CD4-positive, CD25-positive, alpha-beta regulatory T cell (primary cell): ENCODE data around the gene NCBP2L. TPM values are rescaled to one million over a fixed set of nuclear protein-coding genes. Genes with fewer than 3 reads are reported as not detected.

Source experiments
- ATAC-seq, 2 donors: fragments of 150-1000 bp; cut with Tn5 transposase; one replicate each; pipeline ENCODE4 v1.10.0; 2021; ENCODE audit warnings: low read depth in 2 of 2, moderate number of reproducible peaks in 2 of 2, moderate library complexity in 1 of 2
- DNase-seq, 3 donors: peaks; one replicate each; pipeline versions ENCODE4 v3.0.0 to v3.0.0-alpha.2; 2012 to 2022; ENCODE audit warnings: mixed read lengths in 1 of 3
- H3K27ac ChIP-seq: one replicate; pipeline ENCODE4 v1.7.0; 2013; ENCODE audit warnings: mild to moderate bottlenecking, low read length; ENCODE audit not compliant: insufficient read depth, poor library complexity, severe bottlenecking
- H3K27me3 ChIP-seq: one replicate; pipeline ENCODE4 v1.7.0; 2013; ENCODE audit warnings: low read length; ENCODE audit not compliant: control insufficient read depth, insufficient read depth
- H3K36me3 ChIP-seq: one replicate; pipeline ENCODE4 v1.7.0; 2013; ENCODE audit warnings: mild to moderate bottlenecking, low read length, moderate library complexity; ENCODE audit not compliant: control insufficient read depth, insufficient read depth
- H3K4me1 ChIP-seq: 2 replicates; pipeline ENCODE4 v1.7.0; 2013; ENCODE audit warnings: mild to moderate bottlenecking, low read length; ENCODE audit not compliant: insufficient read depth, control insufficient read depth, poor library complexity, severe bottlenecking
- H3K4me3 ChIP-seq: one replicate; pipeline ENCODE4 v1.7.0; 2013; ENCODE audit warnings: low read depth, mild to moderate bottlenecking, low read length, moderate library complexity
- H3K9me3 ChIP-seq, 2 experiments: 1 replicate in 1 of 2; 2 replicates in 1 of 2; pipeline ENCODE4 v1.7.0; 2013; ENCODE audit warnings: low read length in 2 of 2, mild to moderate bottlenecking in 1 of 2, moderate library complexity in 1 of 2; ENCODE audit not compliant: control insufficient read depth in 2 of 2
- H3K27ac Mint-ChIP-seq, 3 donors: one replicate each; pipeline ENCODE4 v1.8.0; 2020 to 2022; ENCODE audit warnings: mild to moderate bottlenecking in 3 of 3, mixed read lengths in 3 of 3, moderate library complexity in 2 of 3
- H3K27me3 Mint-ChIP-seq: one replicate; pipeline ENCODE4 v1.8.0; 2022; ENCODE audit warnings: mild to moderate bottlenecking, mixed read lengths
- H3K36me3 Mint-ChIP-seq: one replicate; pipeline ENCODE4 v1.8.0; 2020; ENCODE audit warnings: mixed read lengths
- H3K4me1 Mint-ChIP-seq, 4 donors: one replicate each; pipeline ENCODE4 v1.8.0; 2020 to 2022; ENCODE audit warnings: mixed read lengths in 4 of 4, mild to moderate bottlenecking in 1 of 4
- H3K4me3 Mint-ChIP-seq, 4 donors: one replicate each; pipeline ENCODE4 v1.8.0; 2020 to 2022; ENCODE audit warnings: mild to moderate bottlenecking in 4 of 4, mixed read lengths in 4 of 4, moderate library complexity in 3 of 4
- H3K9me3 Mint-ChIP-seq, 7 donors: one replicate each; pipeline ENCODE4 v1.8.0; 2020 to 2022; ENCODE audit warnings: mixed read lengths in 7 of 7, mild to moderate bottlenecking in 3 of 7, moderate library complexity in 2 of 7
- polyA plus RNA-seq, 4 donors: library from polyadenylated mRNA; unstranded; fragments of 300-500 nt; fragmentation: Illumina TruSeq; gene quantifications; one replicate each; pipeline ENCODE4 v1.2.3, GENCODE V29; 2021
- total RNA-seq: library from RNA; stranded (reverse); gene quantifications from one replicate; pipeline ENCODE4 v1.2.3, GENCODE V29; 2022

Gene NCBP2L
- total and polyA plus RNA-seq, 5 donors from 2014 or later: not detected

DNA sequence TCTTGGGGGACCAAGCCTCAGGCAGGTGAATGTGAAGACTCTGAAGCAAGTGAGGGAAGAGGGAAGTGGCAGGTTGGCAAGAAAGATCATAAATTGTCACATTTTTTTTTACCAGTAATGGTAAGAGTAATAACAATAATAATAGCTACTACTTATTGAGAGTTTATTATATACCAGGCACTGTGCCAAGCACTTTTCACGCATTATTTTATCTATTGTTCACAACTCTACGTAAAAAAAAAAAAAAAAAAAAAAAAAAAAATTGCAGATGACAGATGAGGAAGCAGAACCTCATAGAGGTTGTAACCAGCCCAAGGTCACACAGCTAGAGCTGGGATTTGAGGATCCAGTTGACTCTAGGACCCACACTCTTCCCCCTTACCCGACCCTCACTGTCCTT, 42.9 kb upstream of the NCBP2L start:
- no peak overlapping the region for H3K27ac Mint-ChIP-seq
- Histone ChIP-seq H3K27ac (no peak overlapping the region), H3K36me3 (no peaks in the 10 kb centered on the region), H3K9me3 (no peaks in the 10 kb centered on the region), H3K4me3 (no peak overlapping the region), H3K4me1 (no peaks in the 10 kb centered on the region), H3K27me3 (no peaks in the 10 kb centered on the region)
- no peaks in the 10 kb centered on the region for H3K27me3 Mint-ChIP-seq
- ATAC-seq: no peak
- H3K4me1 Mint-ChIP-seq: peaks cover 0 to 11% (median 0%) of the 10 kb centered on the region in 4 donors
- no peak for DNase-seq
- no peaks in the 10 kb centered on the region for H3K9me3 Mint-ChIP-seq
- no peak overlapping the region for H3K4me3 Mint-ChIP-seq
- H3K36me3 Mint-ChIP-seq: no peaks in the 10 kb centered on the region

DNA sequence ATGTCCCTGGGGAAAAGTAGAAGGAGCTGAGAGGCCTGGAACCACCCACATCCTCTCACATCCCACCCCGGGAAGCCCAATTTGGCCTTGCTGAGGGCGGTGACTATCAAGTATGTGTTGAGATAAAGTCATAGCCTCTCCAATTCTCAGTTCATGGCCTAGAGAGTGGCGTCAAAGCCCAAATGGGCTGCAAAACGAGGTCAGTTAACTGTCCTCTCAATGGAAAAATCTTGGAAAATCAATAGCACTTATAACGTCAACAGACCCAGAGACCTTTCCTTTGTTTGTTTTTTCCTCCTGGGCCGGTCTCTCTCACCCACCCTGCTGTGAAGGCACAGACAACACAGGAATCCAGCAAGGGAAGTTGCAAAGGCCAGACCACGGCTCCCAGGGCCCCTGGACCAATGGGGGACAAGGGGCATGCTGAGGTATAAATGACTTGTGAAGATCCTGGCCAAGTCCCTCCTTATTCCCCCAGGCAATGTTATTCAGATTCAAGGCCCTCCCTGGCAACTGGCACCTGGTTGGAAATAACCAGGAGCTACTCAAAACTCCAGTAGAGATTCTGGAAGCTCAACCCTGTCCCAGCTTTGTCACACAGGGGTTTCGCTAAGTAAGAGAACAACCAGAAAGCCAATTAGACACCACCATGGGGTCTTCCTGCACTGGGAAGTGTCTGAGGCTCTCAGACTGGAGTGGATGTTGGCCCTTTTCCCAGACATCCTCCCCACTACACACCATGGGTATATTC, 40.6 kb upstream of the NCBP2L start:
- H3K9me3 Mint-ChIP-seq: peaks cover 0 to under 1% (median 0%) of the 10 kb centered on the region in 7 donors
- H3K27ac Mint-ChIP-seq: peak overlapping the region in 2 of 3 donors; percentile 25 to 60
- no peaks in the 10 kb centered on the region for H3K9me3 ChIP-seq
- no peak overlapping the region for H3K4me3 ChIP-seq
- H3K36me3 ChIP-seq: no peaks in the 10 kb centered on the region
- peaks cover 2 to 34% (median 4%) of the 10 kb centered on the region in 4 donors for H3K4me1 Mint-ChIP-seq
- no peak overlapping the region for H3K4me3 Mint-ChIP-seq
- H3K27me3 ChIP-seq: no peaks in the 10 kb centered on the region
- no peaks in the 10 kb centered on the region for H3K36me3 Mint-ChIP-seq
- H3K4me1 ChIP-seq: peaks cover 16% of the 10 kb centered on the region
- no peak for DNase-seq
- no peak overlapping the region for H3K27ac ChIP-seq
- peaks cover 2% of the 10 kb centered on the region for H3K27me3 Mint-ChIP-seq
- no peak for ATAC-seq

DNA sequence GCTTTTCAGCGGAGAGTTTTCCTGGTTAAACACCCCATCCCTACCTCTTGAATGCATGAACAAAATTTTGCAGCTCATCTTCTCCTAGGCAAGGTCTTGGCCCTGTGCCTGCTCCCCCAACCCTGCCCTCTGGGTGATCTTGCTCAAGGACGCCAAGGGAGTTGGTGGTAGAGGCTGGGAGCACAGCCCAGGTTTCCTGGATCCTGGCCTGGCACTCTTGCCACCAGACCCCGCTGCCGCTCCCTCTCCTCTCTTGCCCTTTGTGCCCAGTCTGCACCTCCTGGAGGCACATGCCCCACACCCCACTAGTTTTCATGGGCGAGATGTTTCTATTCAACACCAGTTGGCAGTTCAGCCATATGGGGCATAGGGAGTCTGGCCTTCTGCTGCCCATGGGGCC, 39.3 kb upstream of the NCBP2L start:
- no peak overlapping the region for H3K4me3 Mint-ChIP-seq
- Histone ChIP-seq H3K27ac (no peak overlapping the region), H3K9me3 (no peaks in the 10 kb centered on the region), H3K27me3 (no peaks in the 10 kb centered on the region), H3K4me3 (no peak overlapping the region), H3K4me1 (peaks cover 27% of the 10 kb centered on the region), H3K36me3 (no peaks in the 10 kb centered on the region)
- peak overlapping the region in 1 of 3 donors; percentile 60 for H3K27ac Mint-ChIP-seq
- H3K36me3 Mint-ChIP-seq: no peaks in the 10 kb centered on the region
- ATAC-seq (no peak), DNase-seq (no peak)
- H3K27me3 Mint-ChIP-seq: peaks cover 7% of the 10 kb centered on the region
- peaks cover 0 to 3% (median 0%) of the 10 kb centered on the region in 7 donors for H3K9me3 Mint-ChIP-seq
- peaks cover 2 to 42% (median 7%) of the 10 kb centered on the region in 4 donors for H3K4me1 Mint-ChIP-seq

DNA sequence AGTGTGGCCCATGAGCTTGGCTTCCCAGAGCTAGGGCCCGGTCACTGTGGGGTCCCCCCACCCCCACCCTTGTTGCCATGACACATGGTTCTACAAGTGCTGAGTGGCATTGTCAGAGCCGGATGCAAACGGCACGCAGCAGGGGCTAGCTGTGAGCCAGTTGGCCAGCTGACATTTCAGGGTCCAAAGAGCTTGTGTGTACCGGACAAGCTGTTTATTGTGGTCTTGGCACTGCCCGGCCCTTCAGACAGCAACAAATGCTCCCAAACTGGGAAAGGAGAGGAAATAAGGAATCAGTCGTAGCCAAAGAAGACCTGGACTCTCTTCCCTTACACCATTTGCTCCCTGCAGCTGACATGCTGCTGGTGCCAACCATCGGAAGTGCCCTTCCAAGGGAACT, 38.8 kb upstream of the NCBP2L start:
- H3K27me3 ChIP-seq: no peaks in the 10 kb centered on the region
- H3K36me3 ChIP-seq: no peaks in the 10 kb centered on the region
- no peak for DNase-seq
- no peak for ATAC-seq
- H3K4me1 Mint-ChIP-seq: peaks cover 2 to 45% (median 7%) of the 10 kb centered on the region in 4 donors
- peaks cover 7% of the 10 kb centered on the region for H3K27me3 Mint-ChIP-seq
- H3K9me3 ChIP-seq: no peaks in the 10 kb centered on the region
- H3K4me3 Mint-ChIP-seq: peak overlapping the region in 1 of 4 donors; percentile 10
- no peak overlapping the region for H3K27ac ChIP-seq
- H3K36me3 Mint-ChIP-seq: no peaks in the 10 kb centered on the region
- H3K4me1 ChIP-seq: peaks cover 27% of the 10 kb centered on the region
- peaks cover 0 to 3% (median 0%) of the 10 kb centered on the region in 7 donors for H3K9me3 Mint-ChIP-seq
- peak overlapping the region in 1 of 3 donors; percentile 65 for H3K27ac Mint-ChIP-seq
- H3K4me3 ChIP-seq: no peak overlapping the region

DNA sequence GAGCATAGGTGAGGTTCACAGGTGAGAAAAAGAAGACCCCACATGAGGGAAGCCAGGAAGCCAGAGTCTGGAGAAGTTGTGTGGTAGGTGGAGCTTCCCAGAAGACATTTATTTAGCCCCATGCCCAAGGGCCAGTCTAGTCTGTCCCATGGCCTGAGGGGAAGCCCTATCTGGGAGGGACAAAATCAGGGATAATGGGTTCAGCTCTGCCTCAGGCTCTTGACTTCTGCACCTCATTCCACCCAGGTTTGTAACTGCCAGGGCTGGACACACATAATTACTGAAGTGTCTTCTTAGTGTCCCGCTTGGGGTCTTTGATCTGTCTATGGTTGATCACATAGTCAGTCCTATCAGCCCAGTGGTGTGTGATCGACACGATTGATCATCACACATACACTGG, 38.0 kb upstream of the NCBP2L start:
- peaks cover 27% of the 10 kb centered on the region for H3K4me1 ChIP-seq
- H3K36me3 ChIP-seq: no peaks in the 10 kb centered on the region
- no peaks in the 10 kb centered on the region for H3K27me3 ChIP-seq
- H3K9me3 ChIP-seq: no peaks in the 10 kb centered on the region
- Mint-ChIP-seq H3K36me3 (no peaks in the 10 kb centered on the region), H3K27me3 (peaks cover 7% of the 10 kb centered on the region), H3K4me3 (no peak overlapping the region), H3K4me1 (peaks cover 2 to 47% (median 7%) of the 10 kb centered on the region in 4 donors), H3K9me3 (peaks cover 0 to 3% (median 0%) of the 10 kb centered on the region in 7 donors), H3K27ac (peak overlapping the region; percentile 92 to 95 (median 94))
- ATAC-seq (no peak), DNase-seq (no peak)
- no peak overlapping the region for H3K4me3 ChIP-seq
- H3K27ac ChIP-seq: no peak overlapping the region

DNA sequence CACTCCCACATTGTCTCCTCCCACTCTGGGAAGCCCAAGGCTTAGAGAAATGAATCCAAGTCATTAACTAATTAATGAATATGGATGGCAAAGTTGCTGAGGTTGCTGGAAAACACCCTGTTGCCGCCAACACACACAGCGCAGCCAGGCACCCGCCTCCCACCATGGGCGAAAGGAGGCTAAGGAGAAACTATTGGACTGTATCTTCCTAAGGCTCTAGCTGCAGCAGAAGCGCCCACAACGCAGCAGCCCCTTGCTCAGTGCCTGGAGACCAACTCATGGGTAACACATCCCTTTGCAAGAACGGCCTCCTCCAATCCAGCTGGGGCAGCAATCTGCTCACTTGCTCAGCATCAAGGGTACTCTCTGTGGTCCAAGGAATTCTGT, 36.1 kb upstream of the NCBP2L start:
- H3K27me3 Mint-ChIP-seq: peaks cover 7% of the 10 kb centered on the region
- peaks cover 3 to 47% (median 7%) of the 10 kb centered on the region in 4 donors for H3K4me1 Mint-ChIP-seq
- peak overlapping the region; percentile 92 to 100 (median 94) for H3K27ac Mint-ChIP-seq
- Histone ChIP-seq H3K27me3 (no peaks in the 10 kb centered on the region), H3K9me3 (no peaks in the 10 kb centered on the region), H3K4me1 (peaks cover 27% of the 10 kb centered on the region), H3K27ac (peak overlapping the region; percentile 73), H3K4me3 (peak overlapping the region; percentile 19), H3K36me3 (no peaks in the 10 kb centered on the region)
- ATAC-seq (no peak), DNase-seq (no peak)
- peaks cover 0 to 3% (median 0%) of the 10 kb centered on the region in 7 donors for H3K9me3 Mint-ChIP-seq
- H3K36me3 Mint-ChIP-seq: no peaks in the 10 kb centered on the region
- peak overlapping the region; percentile 74 to 93 (median 84) for H3K4me3 Mint-ChIP-seq

DNA sequence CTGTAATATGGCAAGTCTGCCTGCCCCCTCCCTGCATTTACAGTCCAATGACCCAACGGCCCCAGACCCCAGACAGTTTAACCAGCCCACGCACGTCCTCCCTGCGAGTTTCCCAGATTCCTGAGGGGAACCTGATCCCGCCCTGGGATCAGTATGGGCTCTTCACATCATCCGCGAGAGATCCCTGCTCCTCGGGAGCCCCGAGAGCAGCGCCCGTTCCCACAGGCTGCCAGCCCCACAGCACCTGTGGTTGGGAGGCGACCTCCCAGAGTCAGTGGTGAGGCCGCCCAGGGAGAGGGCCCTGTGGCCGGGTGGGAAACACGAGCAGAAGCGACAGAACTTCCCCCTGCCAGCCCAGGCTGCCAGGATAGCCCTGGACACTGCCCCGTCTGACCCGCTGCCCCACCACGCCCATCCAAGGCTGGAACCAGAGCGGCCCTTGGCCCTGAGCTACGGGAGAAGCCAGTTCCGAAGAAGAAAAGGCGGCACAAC, 34.8 kb upstream of the NCBP2L start:
- Mint-ChIP-seq H3K27ac (peak overlapping the region; percentile 92 to 100 (median 94)), H3K9me3 (peaks cover 0 to 3% (median 0%) of the 10 kb centered on the region in 7 donors), H3K4me3 (peak overlapping the region; percentile 74 to 93 (median 84)), H3K27me3 (peaks cover 7% of the 10 kb centered on the region), H3K4me1 (peaks cover 5 to 47% (median 7%) of the 10 kb centered on the region in 4 donors), H3K36me3 (no peaks in the 10 kb centered on the region)
- no peak for DNase-seq
- no peak for ATAC-seq
- Histone ChIP-seq H3K27me3 (no peaks in the 10 kb centered on the region), H3K9me3 (no peaks in the 10 kb centered on the region), H3K36me3 (no peaks in the 10 kb centered on the region), H3K4me1 (peaks cover 27% of the 10 kb centered on the region), H3K27ac (peak overlapping the region; percentile 73), H3K4me3 (peak overlapping the region; percentile 55)
